ENCODE results near the gene EMP2.
"Not testable (repeated sequence)": the region's sequence is repeated elsewhere in the genome, so short reads cannot be mapped to it uniquely, and the experiment has no call there.

Gene EMP2

DNA sequence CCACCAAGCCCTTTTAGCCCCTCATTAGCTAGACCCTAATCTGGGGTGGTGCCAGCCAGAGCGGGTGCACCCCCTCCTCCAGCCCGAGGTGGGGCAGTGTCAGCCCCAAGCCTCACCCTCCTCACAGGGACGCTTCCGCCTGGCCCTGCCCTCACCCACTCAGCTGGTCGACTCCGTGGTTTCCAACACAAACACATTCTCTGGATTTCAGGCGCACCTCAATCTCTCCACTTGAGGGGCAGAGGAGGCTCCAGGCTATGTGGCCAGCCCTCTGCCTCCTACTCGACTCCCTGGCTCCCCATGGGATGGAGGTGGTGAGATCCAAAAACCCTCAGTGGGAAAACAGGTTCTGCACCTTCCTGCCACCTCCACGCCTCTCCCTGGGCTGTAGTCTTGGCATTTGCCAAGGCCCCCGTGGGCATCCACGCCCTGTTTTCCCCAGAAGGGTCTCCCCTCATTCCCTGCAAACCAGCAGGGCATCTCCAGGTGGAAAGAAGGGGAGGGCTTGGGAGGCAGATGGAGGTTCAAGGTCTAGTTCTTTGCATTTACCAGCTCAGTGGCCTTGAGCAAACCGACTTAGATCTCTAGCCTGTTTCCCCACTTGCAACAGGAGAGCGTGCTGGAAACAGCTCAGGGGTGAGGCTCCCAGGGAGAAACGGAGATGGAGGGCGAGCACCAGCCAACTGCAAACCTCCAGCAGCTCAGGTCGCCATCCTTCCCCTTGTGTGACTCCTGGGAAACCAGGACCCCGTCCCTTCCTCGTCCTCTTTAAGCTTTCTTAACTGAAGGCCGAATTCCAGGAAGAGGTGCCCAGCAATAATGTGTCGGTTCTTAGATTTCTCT, 1.7 kb downstream of the EMP2 start:
- DNase-seq (ENCODE audit: low spot score): no peak

DNA sequence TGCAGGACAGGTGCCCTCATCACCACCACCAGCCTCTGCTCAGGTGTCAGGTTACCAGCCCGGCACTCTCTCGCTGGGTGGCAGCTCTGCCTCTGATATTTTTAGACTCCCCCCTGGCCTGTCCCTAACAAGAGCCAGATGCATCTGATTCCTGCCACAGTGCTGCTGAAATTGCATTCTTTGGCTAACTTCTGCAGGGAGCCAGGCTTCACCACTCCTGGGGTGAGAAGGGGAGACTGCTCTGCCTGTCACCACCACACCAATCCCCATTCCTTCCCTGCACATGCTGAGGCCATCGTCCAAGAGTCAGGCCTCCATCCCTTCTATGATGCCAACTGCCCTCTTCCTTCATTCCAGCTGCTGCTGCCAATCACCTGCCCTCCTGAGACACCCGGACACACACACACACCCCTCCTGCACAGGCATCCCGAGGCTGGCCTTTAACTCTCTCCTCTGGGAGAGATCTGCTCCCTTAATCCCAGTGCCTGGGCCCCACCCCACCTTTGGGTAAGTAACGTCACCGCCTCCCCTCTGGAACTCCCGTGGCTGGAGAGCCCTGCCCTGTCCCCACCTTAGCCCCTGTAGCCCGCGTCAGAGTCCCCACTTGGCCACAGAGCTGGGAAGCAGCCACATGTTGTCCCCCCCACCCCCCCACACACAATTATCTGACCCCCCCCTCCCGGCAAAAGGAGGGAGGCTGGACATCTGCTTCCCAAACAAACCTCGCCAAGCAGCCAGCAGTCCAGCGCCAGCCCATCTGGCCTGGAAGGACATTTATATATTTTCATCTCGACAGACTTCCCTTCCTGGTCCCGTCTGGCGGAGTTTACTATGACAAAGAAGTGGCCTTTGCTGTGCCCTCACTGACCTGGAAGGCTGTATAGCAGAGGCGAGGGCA, 2.8 kb downstream of the EMP2 start:
- DNase-seq (ENCODE audit: low spot score): no peak

DNA sequence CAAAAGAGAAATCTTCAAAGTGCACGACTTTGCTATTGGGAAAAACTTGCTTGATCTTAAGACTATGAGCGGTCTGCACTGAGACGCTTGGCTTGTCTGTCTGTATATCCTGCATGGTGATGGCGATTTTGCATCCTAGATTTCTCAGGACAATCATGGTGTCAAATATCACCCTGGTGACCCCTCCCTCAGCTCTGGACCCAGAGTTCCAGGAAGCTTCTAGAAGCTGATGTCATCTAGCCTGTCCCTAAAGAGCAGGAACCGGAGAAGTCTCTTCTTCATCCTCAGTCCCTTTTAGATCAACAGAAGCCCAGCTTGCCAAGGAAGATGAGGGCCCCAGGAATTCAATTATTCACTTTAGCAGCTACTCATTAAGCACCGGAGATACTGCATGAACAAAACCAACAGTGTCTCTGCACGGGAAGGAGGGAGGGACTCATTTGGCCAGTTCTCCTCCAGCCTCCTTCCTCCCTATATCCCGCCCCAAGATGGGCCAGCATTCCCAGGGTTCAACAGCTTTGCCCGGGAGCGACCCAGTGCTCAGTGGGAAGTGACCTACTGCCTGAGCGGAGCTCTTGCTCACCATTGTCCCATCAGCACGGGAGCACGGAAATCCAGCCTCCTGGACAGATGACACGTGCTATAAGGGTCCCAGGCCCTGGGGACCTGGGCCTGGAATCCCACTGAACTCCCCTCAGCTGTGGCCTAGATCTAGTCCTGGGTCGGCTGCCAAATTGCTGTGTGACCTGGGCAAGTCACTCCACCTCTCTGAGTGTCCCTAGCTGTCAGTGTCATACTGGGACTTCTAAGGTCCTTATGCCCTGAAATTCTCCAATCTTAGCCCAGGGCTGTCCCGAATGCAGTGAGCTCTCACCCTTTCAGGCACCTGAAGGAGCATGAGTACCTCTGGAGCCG, 3.8 kb downstream of the EMP2 start:
- DNase-seq (ENCODE audit: low spot score): no peak

DNA sequence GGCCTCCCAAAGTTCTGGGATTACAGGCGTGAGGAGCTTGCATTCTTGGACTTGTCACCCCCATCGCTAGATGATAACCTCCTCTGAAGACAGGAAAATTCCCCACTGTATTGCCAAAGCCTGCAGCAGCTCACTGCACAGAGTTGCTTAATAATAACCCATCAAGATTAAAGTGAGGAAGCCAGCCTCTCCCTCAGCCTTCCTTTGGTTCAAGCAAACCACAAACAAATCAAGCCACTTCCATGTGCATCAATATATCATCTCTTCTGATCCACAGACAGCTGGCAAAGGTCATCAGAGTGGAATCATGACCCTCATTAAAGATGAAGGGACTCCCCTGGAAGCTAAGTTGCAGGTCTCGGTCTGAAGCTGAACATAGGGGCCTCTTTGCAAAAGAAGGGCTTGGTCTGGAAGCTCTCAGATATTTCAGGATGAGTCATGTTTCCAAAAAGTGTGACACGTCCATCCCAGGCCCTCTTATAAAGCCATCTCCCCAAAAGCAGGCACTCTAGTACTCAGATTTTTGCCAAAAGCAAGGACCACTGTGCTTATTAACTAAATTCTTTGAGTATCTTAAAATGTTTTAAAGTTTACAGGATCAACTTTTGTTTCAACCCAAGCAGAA, 4.8 kb downstream of the EMP2 start:
- no peak for DNase-seq (ENCODE audit: low spot score)

DNA sequence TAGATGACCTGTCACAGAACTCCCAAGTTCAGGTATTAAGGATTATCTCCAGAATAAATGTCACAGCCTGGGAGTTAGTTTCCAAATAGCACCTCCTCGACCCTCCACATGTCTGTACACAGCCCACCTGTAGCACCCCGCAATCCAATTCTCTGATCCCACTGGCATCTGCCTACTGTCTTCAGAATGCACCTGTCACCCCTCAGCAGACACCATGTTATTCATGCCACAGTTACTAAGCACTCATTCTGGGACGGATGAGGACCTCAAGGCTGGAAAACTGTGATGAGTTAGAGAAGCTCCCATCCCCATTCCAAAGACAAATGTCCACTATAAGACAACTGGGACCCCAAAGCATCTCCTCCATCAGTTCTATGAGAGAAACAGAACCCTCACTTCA, 7.8 kb downstream of the EMP2 start:
- no peak for DNase-seq (ENCODE audit: low spot score)

DNA sequence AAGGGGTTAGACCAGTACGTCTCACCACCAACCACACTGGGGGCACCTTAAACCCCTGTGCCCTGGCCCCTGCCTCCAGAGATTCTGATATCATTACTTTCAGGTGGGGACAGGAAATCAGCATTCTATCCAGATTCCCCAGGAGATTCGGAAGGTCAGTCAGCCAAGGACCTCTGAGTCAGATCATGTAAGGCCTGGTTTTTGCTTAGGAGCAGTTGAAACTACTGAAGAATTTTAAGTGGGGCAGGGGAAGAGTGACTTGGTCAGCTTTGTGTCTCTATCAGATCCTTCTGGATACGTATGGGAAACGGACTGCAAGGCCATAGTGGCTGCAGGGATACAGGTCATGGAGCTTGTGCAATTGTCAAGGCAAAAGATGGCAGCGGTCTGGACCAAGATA, 9.0 kb downstream of the EMP2 start:
- no peak for DNase-seq (ENCODE audit: low spot score)

DNA sequence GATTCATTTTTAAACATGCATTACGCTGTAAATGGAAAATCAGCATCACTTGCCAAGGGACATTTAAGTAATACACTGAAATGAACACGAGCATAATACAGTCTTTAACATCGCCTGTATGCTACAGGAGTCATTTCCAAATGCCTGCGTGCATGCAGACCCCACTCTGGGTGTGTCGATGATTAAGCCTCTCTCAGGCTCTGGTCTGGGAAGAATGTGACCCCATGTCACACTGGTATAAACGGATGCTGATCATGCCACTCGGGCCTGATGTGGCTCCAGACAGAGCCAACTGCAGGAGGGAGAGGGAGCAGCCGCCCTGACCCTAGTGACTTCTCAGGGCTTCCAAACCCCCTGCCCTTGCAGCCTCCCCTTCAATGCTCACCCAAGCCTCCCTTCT, 10.8 kb downstream of the EMP2 start:
- DNase-seq (ENCODE audit: low spot score): no peak

DNA sequence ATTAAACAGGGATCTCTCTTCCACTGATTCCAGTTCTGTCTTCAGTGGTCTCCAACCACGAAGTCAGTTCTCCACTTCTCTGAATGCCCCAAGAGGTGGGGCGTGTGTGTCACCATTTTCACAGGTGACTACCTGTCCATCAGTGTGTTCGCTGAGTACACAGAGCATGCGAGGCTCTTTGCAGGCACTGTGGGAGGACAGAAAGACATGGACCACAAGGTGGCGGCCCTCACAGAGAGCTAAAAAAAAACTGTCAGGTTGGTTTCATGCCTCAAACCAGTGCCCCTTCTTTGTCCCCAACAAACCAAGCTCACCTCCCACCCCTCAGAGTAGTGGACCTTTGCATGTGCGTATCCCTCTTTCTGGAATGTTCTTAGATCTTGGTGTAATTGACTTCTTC, 13.8 kb downstream of the EMP2 start:
- no peak for DNase-seq (ENCODE audit: low spot score)

DNA sequence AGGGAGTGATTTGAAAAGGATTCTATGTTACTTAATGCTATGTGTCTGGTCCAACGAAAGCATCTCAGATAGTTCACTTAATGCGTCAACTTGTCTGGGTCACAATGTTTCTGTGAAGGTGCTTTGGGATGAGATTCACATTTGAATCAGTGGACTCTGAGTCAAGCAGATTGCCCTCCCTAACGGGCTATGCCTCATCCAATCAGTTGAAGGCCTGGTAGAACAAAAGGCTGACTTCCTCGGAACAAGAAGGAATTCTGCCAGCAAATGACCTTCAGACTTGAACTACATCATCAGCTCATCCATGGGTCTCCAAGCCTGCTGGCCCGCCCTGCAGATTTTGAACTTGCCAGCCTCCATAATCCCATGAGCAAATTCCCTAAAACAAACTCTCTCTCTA, 15.2 kb downstream of the EMP2 start:
- no peak for DNase-seq (ENCODE audit: low spot score)

DNA sequence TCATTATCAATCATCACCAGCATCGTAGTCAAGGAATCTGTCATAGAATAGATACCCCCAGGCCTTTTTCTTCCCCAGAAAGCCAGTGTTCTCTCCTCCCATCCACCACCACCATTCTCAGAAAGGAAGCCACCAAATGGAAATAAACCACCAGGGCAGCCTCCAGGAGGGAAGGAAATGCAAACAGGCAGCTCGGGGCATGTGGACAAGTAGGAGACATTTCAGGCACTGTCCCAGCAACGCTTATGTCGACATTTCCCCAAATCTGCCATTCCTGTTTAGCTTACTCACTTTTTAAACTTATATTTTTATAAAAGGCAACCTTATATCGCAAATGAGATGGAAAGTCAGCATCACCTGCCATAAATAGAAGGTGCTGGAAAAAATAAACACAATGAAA, 15.8 kb downstream of the EMP2 start:
- no peak for DNase-seq (ENCODE audit: low spot score)

DNA sequence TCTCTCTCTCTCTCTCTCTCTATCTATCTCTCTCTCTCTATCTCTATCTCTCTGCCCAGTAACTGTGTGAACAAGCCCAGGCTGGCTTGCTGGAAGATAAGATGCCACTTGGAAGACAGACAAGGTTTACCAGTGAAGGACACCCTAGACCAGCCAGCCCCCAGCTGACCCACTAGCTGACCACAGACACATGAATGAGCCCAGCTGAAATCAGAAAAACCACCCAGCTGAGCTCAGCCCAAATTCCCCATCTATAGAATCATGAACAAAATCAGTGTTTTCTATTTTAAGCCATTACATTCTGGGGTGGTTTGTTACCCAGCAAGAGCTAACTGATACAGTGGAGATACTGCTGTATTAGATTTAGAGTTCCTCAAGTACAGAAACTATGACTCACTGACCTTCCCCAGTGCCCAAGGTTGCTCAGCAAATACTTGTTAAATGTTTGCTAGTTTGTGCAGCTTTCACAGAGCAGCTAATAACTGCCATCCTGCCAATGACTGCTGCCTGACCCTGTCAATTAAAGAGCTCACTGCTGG, 18.0 kb downstream of the EMP2 start:
- DNase-seq (ENCODE audit: low spot score): no peak

DNA sequence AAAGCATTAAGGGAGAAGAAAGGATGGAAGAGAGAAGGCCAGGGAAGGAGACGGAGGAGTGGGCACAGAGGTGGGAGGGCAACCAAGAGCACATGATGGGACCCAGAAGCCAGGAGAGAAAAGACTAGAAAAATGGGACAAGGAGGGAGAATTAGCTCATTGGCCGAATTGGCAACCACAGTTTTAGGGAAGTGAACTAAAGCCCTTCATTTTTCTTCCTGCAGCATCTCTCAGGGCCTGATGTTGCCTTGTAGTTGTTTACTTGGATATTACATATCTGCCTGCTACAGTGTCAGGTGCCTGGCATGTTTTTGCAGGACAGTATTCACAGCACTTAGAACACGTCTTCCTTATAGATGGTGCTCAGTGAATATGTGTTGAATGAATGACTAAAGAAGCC, 19.0 kb downstream of the EMP2 start:
- DNase-seq (ENCODE audit: low spot score): no peak

DNA sequence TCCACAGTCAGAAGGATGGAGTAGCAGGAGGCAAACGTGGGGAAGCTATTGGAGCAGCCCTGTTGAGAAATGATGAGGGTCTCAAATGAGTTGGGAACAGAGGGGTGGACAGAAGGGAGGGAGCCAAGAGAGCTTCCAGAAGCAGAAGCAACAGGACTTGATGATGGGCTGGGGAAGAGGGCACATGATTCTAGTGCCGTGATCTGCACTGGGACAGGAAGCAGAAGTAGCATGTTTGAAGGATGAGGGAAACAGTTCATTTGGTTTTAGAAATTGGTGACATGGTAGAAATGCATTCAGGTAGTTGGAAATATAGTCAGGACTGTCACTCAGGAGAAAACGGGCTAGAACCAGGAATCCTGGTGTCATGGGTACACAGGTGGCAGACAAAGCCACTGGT, 19.4 kb downstream of the EMP2 start:
- no peak for DNase-seq (ENCODE audit: low spot score)

DNA sequence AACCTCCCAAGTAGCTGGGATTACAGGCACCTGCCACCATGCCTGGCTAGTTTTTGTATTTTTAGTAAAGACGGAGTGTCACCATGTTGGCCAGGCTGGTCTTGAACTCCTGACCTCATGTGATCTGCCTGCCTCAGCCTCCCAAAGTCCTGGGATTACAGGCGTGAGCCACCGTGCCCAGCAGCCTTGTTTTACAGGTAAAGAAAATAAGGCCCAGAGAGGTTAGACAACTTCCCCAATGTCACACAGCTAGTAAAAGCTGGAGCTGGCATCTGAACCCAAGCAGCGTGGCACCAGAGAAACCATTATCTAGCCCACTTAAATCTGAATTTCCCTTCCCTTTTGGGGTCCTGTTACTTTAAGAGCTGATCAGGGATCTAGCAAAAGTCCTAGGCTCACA, 20.6 kb downstream of the EMP2 start:
- DNase-seq (ENCODE audit: low spot score): not testable (repeated sequence)

DNA sequence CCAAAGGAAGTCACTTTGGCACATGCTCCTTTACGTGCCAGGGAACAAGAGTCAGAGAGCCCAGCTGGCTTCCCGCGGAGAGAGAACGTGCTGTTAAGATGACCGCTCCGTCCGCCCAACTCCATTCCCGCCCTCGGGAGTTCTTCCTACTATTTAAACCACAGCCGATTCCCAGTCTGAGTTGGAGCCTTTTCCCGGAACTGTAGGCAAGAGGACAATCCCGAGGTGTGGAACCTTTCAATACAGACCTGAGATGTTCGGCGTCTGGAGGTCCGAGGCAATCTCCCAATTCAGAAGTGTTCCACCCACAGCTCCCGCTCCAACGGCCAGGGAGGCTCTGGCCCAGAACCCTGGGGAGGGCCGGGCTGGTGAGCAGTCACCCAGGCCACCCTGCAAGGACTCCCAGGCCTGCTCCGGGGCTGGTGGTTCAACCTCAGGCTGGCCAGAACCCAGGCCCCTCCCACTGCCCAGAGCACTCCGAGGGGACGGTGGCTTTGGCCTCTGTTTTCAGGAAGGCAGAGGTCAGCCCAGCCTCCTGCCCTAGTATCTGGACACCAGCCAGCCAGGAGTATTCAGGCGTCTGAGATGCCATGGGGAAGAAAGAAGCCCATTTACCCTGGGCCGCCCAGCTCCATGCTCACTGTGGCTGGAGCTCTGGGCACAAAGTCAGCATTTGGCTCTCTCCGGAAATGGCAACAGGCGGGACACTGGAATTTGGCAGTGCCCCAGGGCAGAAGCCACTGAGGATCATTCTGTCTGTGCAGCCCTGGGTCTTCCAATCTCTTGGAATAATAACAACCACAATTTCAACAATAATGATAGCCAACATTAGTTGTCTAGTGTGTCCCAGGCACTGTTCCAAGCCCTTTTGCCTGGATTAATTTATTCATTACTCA, 21.4 kb downstream of the EMP2 start:
- DNase-seq (ENCODE audit: low spot score): no peak

DNA sequence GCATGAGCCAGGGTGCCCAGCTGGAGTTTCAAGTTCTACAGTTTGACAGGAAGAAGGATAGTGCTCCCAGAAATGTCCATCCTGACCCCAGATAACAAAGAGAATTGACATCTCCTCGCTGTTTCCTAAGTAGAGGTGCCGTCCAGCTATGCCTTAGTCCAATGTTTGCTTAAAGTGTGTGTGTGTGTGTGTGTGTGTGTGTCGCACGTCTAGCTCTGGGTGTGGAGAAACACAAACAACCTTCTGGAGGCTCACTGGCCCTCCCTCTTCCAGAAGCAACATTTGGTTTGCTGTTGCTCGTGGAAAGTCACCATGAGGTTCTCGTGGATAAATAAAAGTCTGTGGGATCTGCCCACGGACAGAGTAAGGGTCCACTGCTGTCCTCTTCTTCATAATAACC, 22.1 kb downstream of the EMP2 start:
- DNase-seq (ENCODE audit: low spot score): no peak

DNA sequence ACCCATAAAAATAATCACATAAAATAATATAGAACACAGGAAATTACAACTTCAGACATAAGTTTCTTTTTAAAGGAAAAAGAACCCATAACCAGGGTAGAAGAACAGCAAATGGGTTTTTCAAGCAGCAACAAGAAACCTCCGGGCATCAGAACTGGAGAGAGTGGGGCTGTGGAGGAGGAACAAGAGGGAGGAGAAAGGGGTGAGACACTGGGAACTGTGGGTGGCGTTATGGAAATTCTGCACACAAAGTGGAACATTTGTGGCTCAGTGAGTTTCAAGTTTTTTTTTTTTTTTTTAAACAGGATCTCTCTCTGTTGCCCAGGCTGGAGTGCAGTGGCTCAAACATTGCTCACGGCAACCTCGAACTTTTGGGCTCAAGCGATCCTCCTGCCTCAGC, 22.6 kb downstream of the EMP2 start:
- no peak for DNase-seq (ENCODE audit: low spot score)

DNA sequence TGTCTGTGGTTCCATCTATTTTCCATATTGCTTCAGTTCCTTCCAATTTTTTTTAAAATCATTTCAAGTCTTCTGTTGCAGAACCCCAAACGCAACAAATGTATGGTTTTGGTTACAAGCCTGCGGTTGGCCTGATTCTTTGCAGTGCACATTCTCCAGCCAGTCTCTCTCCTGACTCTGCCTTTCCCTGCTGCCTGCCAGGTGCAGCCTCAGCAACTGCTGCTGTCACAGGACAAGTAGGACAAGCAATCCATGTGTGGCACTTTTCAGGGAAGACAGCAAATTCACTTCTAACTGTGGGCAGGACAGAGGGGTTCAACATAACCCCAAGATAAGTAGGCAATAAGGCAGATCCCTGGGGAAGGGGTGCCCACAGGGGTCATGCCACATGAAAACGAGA, 24.2 kb downstream of the EMP2 start:
- DNase-seq (ENCODE audit: low spot score): no peak

DNA sequence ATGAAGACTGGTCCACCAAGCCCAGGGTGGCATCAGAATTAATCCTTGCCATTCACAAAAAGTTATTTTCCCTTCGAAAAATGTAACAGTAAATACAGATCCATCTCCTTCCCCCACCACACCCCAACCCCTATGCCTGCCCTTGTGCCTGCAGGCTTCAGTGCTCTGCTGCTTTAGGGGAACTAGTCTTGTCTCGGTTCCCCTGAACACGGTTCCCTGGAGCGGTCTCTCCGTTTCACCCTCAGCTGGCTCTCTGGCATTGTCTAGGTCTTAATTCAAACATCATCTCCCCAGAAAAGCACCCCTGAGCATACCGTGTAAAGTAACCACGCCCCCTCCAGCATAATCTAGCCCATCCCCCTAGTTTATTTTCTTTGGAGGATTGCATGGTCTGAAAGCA, 25.8 kb downstream of the EMP2 start:
- no peak for DNase-seq (ENCODE audit: low spot score)

DNA sequence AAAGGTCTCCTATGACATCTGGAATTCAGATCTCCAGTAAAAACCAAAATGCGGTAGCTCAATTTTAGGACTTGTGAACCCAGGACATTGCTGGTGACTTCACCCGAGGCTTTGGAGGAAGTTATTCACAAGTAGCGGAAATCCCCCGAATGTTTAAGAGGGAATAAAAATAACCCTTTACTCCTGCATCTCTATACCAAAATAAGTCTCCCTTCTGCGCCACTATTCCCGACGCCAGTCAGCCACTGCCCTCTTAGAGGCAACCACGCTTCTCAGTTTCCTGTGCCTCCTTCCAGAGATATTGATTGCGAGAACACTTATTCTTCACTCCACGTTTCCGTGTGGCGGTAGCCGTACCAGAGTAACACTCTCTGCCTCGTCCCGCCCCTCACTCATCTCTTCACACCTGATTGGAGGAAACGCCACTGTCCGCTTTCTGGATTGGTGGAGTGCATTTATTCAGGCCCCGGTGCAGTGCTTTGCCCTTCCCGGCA, 27.4 kb downstream of the EMP2 start:
- no peak for DNase-seq (ENCODE audit: low spot score)
